ENCODE measurements around the gene ISL2. TPM values are rescaled to one million over a fixed set of nuclear protein-coding genes. Genes with fewer than 3 reads are reported as not detected.

The ISL2 gene
- total RNA-seq, 4 donors from 2014 or later, result 0.24 to 1.1 (median 0.75) TPM; not detected in 1

DNA sequence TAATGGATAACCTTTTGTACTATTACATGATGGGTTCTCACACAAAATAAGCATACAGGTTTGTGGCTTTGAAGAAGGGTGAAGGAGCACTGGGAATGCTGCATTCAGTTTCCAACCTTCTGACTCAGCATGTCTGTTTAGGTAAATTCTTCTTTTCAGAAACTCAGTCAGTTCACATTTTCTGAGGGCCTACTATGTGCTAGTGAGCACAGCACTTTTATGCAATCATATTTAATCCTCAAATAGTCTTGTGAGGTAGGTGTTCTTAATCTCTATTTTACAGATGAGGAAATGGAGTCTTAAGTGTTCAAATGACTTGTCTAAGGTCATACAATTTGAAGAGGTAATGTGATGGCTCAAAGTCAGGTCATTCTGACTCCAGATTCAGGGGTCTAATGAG lies 41.2 kb downstream of the ISL2 start:
- DNase-seq (ENCODE audit: low spot score) (no peak), ATAC-seq (ENCODE audit: low FRiP score) (no peak)
- TF ChIP-seq, protein P1, sequence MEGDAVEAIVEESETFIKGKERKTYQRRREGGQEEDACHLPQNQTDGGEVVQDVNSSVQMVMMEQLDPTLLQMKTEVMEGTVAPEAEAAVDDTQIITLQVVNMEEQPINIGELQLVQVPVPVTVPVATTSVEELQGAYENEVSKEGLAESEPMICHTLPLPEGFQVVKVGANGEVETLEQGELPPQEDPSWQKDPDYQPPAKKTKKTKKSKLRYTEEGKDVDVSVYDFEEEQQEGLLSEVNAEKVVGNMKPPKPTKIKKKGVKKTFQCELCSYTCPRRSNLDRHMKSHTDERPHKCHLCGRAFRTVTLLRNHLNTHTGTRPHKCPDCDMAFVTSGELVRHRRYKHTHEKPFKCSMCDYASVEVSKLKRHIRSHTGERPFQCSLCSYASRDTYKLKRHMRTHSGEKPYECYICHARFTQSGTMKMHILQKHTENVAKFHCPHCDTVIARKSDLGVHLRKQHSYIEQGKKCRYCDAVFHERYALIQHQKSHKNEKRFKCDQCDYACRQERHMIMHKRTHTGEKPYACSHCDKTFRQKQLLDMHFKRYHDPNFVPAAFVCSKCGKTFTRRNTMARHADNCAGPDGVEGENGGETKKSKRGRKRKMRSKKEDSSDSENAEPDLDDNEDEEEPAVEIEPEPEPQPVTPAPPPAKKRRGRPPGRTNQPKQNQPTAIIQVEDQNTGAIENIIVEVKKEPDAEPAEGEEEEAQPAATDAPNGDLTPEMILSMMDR (IDR thresholded peaks at IDR 0.05), result no peak

DNA sequence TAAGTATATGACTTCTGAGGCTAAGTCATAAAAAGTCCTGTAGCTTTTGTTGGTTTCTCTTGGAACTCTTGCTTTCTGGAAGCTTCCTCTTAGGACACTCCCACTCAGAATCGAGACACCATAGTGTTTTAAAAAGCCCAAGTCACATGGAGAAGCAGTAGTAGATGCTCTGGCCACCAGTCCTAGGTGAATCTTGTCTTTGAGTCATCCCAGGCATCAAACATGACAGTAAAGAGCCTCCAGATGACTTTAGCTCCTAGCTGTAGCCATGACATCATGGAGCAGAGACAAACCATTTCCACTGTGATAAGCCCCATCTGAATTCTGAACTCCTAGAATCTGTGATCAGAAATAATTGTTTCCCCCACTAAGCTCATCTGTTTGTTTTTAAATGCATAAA lies 42.1 kb downstream of the ISL2 start:
- DNase-seq (ENCODE audit: low spot score) (no peak), ATAC-seq (ENCODE audit: low FRiP score) (no peak)
- TF ChIP-seq, protein P1 (IDR thresholded peaks at IDR 0.05), result no peak

DNA sequence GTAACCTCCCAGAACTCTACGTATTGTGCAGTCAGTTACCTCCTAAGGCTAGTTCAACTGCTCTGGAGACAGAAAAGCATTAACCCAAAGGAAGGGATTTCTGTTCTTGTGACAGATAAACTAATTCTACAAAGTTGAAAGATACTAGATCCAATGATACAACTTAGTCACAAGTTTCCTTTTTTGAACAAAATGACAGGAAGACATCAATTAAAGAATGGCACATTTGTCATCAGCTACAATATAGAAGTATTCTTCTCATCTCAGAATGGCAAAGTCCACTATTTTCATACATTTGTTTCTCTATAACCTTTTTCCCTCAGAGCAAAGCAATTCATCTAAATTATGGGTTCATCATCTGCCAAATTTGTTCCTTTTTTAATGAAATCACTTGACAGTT lies 43.7 kb downstream of the ISL2 start:
- TF ChIP-seq, protein P1 (IDR thresholded peaks at IDR 0.05), result no peak
- DNase-seq (ENCODE audit: low spot score) (no peak), ATAC-seq (ENCODE audit: low FRiP score) (no peak)

DNA sequence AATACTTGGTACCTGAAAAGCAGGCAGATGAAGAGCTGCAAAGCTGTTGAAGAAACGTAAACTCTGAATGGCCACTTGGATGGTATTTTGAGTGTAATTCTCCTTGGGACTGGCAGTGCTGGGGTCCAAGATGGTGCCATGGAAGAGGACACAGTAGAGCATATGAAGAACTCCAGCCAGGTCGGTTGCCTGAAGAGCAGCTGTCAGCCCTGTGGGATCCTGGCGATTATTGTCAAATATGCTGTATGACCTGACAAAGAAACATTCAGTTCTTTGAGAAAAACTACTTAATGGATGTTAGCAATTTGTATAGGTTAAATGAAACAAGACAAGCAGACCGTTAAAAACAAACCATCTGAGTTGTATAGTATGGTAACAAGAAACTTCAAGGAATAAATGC lies 44.8 kb downstream of the ISL2 start:
- ATAC-seq (ENCODE audit: low FRiP score) (no peak), DNase-seq (ENCODE audit: low spot score) (no peak)
- TF ChIP-seq, protein P1 (IDR thresholded peaks at IDR 0.05), result no peak

DNA sequence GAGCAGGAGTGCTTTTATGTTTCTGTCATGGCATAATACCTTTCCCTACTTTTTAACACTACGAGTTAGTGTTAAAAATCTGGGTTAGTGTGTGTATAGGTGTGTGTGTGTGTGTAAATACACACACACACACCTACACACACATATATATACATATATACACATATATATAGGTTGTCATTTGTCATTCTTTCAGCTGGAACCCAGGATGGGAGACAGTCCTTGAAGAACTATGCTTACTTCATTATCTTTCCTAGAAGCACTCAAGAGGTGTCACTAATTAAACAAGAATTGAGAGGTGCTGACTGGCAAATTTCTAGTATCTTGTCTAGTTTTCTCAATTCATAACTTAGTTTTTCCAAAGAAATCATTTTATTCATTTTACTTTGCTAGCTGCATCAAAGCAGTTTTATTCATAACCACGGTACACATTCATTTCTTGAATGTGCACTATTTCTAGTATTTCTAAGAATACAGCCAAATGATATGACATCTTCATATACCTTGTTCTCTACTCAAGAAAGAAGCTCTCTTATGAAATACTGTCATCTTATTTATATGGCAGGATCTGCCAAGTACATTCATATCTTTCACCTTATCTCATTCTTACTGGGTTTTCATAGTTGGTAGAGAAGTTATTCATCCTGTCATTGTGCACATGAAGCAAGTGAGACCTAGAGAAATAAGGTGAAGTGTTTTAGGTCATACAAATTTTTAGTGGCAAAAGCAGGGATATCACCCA lies 46.6 kb downstream of the ISL2 start:
- no peak for ATAC-seq (ENCODE audit: low FRiP score)

DNA sequence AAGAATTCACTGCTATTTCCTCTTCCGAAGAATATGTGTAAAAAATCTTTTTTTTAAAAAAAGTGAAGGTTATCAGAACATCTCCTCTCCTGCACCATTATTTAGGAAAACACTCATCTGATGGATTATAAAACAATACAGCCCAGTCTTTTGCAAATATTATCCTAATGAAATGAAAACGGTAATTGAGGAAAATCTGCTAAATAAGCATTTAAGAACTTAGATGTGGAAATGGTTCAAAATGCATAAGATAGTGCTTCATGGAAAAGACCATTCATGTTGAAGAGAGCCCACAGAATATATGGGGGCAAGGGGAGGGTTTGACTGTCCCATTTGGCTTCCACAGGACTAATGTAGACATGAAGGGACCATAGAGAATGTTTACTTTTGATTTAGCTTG lies 47.8 kb downstream of the ISL2 start:
- no peak for ATAC-seq (ENCODE audit: low FRiP score)
- TF ChIP-seq, protein P1 (IDR thresholded peaks at IDR 0.05), result no peak
- no peak for DNase-seq (ENCODE audit: low spot score)

More for the DNA sequence above, 46.6 kb downstream of the ISL2 start:
- TF ChIP-seq, protein P1 (IDR thresholded peaks at IDR 0.05), result no peak
- no peak for DNase-seq (ENCODE audit: low spot score)

DNA sequence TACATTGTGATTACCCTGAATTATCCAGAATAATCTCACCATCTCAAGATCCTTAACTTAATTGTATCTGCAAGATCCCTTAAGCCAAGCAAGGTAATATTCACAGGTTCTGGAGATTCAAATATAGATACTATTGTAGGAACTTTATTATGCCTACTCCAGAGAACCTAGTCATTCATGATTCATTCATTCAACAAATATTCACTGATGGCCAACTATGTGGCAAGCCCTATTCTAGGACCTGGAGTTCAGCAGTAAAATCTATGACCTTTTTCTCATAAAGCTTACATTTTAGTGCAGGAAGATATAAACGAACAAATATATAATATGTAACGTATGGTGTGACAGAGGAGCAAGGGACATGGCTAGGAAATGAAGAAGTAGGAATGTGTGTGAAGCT lies 49.6 kb downstream of the ISL2 start:
- TF ChIP-seq, protein P1 (IDR thresholded peaks at IDR 0.05), result no peak
- DNase-seq (ENCODE audit: low spot score), result no peak
- no peak for ATAC-seq (ENCODE audit: low FRiP score)
